Thymus (tissue), 11 donors: ENCODE measurements around the gene EIF4E3. TPM values are rescaled to one million over a fixed set of nuclear protein-coding genes. Genes with fewer than 3 reads are reported as not detected.

ENCODE experiments used
- DNase-seq, 9 donors: peaks; one replicate each; pipeline ENCODE4 v3.0.0-alpha.2; 2013; ENCODE audit warnings: low spot score in 9 of 9, low read depth in 6 of 9, missing footprints in 1 of 9
- H3K27ac ChIP-seq, 2 donors: one replicate each; pipeline ENCODE4 v1.5.1; 2013; ENCODE audit warnings: control low read depth in 1 of 2, low read depth in 1 of 2, low read length in 1 of 2, mild to moderate bottlenecking in 1 of 2, moderate library complexity in 1 of 2
- H3K27me3 ChIP-seq, 2 donors: one replicate each; pipeline ENCODE4 v1.5.1; 2013; ENCODE audit warnings: low read length in 1 of 2; ENCODE audit not compliant: control insufficient read depth in 2 of 2, insufficient read depth in 1 of 2
- H3K36me3 ChIP-seq, 2 donors: one replicate each; pipeline ENCODE4 v1.5.1; 2013; ENCODE audit warnings: low read length in 1 of 2, mild to moderate bottlenecking in 1 of 2, moderate library complexity in 1 of 2; ENCODE audit not compliant: control insufficient read depth in 2 of 2, insufficient read depth in 2 of 2
- H3K4me1 ChIP-seq, 2 donors: one replicate each; pipeline ENCODE4 v1.5.1; 2013; ENCODE audit warnings: low read length in 2 of 2; ENCODE audit not compliant: control insufficient read depth in 2 of 2, insufficient read depth in 2 of 2
- H3K4me3 ChIP-seq, 2 donors: one replicate each; pipeline ENCODE4 v1.5.1; 2013; ENCODE audit warnings: low read length in 2 of 2, control low read depth in 1 of 2, mild to moderate bottlenecking in 1 of 2
- H3K9me3 ChIP-seq, 2 donors: one replicate each; pipeline ENCODE4 v1.5.1; 2013; ENCODE audit warnings: low read length in 1 of 2, mild to moderate bottlenecking in 1 of 2; ENCODE audit not compliant: control insufficient read depth in 2 of 2, insufficient read depth in 1 of 2
- WGBS: extraction: QIAGEN DNeasy Blood & Tissue Kit; methylation state at CpG from one replicate; pipeline ENCODE4 v1.1.7; 2013; 5-methylcytosine and 5-hydroxymethylcytosine counted together
- polyA plus RNA-seq: library from polyadenylated mRNA; stranded (reverse); fragments of 200-250 nt; gene quantifications from one replicate; pipeline ENCODE4 v1.2.3, GENCODE V29; 2013
- total RNA-seq: library from RNA; stranded (reverse); fragments of 120-200 nt; gene quantifications from one replicate; pipeline ENCODE4 v1.2.4, GENCODE V29; 2013
- donor health status: healthy.

The EIF4E3 gene
- total and polyA plus RNA-seq, 2 donors: 1.5 to 13.7 TPM

GRCh38 chr3:71753701-71754609 lies 28.8 kb upstream of the EIF4E3 start, which contains the start of gene GPR27:
GPR27 (plus strand) TSS chr3:71753855; CDS start chr3:71754050, 195 bp downstream.
- Histone ChIP-seq H3K4me1 (peaks cover 5 to 7% of the 10 kb centered on the region in 2 donors), H3K36me3 (no peaks in the 10 kb centered on the region), H3K9me3 (peaks cover 0 to 5% of the 10 kb centered on the region in 2 donors), H3K4me3 (peak within 1 kb of the TSS in 1 of 2 donors; percentile 63), H3K27ac (no peak within 1 kb of the TSS), H3K27me3 (peaks cover 46 to 68% of the 10 kb centered on the region in 2 donors)
- under 1% methylated on average over 131 of the region's 131 CpGs for WGBS
- DNase-seq: peak in 2 of 9 donors; percentile 6 to 18

GRCh38 chr3:71752831-71753700 lies 27.9 kb upstream of the EIF4E3 start:
- Histone ChIP-seq H3K4me1 (peaks cover 5 to 7% of the 10 kb centered on the region in 2 donors), H3K27ac (no peak overlapping the region), H3K27me3 (peaks cover 46 to 66% of the 10 kb centered on the region in 2 donors), H3K36me3 (no peaks in the 10 kb centered on the region), H3K4me3 (peak overlapping the region in 1 of 2 donors; percentile 63), H3K9me3 (peaks cover 0 to 5% of the 10 kb centered on the region in 2 donors)
- WGBS: 13% methylated on average over 68 of the region's 68 CpGs
- no peak for DNase-seq

GRCh38 chr3:71751602-71752001 lies 26.4 kb upstream of the EIF4E3 start:
- no peak for DNase-seq
- Histone ChIP-seq H3K9me3 (no peaks in the 10 kb centered on the region), H3K36me3 (no peaks in the 10 kb centered on the region), H3K27me3 (peaks cover 38 to 56% of the 10 kb centered on the region in 2 donors), H3K4me1 (peaks cover 5 to 7% of the 10 kb centered on the region in 2 donors), H3K4me3 (no peak overlapping the region), H3K27ac (no peak overlapping the region)
- 93% methylated on average over 4 of the region's 4 CpGs for WGBS

GRCh38 chr3:71744738-71745137 lies 19.5 kb upstream of the EIF4E3 start:
- H3K27me3 ChIP-seq: no peaks in the 10 kb centered on the region

GRCh38 chr3:71742621-71743020 lies 17.4 kb upstream of the EIF4E3 start:
- H3K27me3 ChIP-seq: no peaks in the 10 kb centered on the region
- DNase-seq: no peak
- WGBS: 97% methylated on average over 1 of the region's 1 CpG

More at GRCh38 chr3:71744738-71745137, 19.5 kb upstream of the EIF4E3 start:
- 82% methylated on average over 3 of the region's 3 CpGs for WGBS
- Histone ChIP-seq H3K27ac (no peak overlapping the region), H3K36me3 (no peaks in the 10 kb centered on the region), H3K4me1 (no peaks in the 10 kb centered on the region), H3K9me3 (peaks cover 0 to 7% of the 10 kb centered on the region in 2 donors), H3K4me3 (no peak overlapping the region)
- no peak for DNase-seq

GRCh38 chr3:71734881-71735280 lies 9.7 kb upstream of the EIF4E3 start:
- no peak for DNase-seq
- no peaks in the 10 kb centered on the region for H3K36me3 ChIP-seq
- WGBS: 88% methylated on average over 1 of the region's 1 CpG

More at GRCh38 chr3:71742621-71743020, 17.4 kb upstream of the EIF4E3 start:
- Histone ChIP-seq H3K36me3 (no peaks in the 10 kb centered on the region), H3K4me3 (no peak overlapping the region), H3K27ac (no peak overlapping the region), H3K9me3 (peaks cover 0 to 7% of the 10 kb centered on the region in 2 donors), H3K4me1 (no peaks in the 10 kb centered on the region)

GRCh38 chr3:71733319-71733718 lies 8.1 kb upstream of the EIF4E3 start:
- H3K4me1 ChIP-seq: peaks cover 10 to 22% of the 10 kb centered on the region in 2 donors
- 98% methylated on average over 2 of the region's 2 CpGs for WGBS
- H3K36me3 ChIP-seq: no peaks in the 10 kb centered on the region
- no peak for DNase-seq
- no peaks in the 10 kb centered on the region for H3K27me3 ChIP-seq
- no peak overlapping the region for H3K27ac ChIP-seq
- no peaks in the 10 kb centered on the region for H3K9me3 ChIP-seq
- no peak overlapping the region for H3K4me3 ChIP-seq

More at GRCh38 chr3:71734881-71735280, 9.7 kb upstream of the EIF4E3 start:
- Histone ChIP-seq H3K27me3 (no peaks in the 10 kb centered on the region), H3K27ac (no peak overlapping the region), H3K9me3 (no peaks in the 10 kb centered on the region), H3K4me3 (no peak overlapping the region), H3K4me1 (peaks cover 1 to 6% of the 10 kb centered on the region in 2 donors)

GRCh38 chr3:71732637-71733036 lies 7.4 kb upstream of the EIF4E3 start:
- WGBS: 97% methylated on average over 4 of the region's 4 CpGs
- Histone ChIP-seq H3K4me1 (peaks cover 10 to 22% of the 10 kb centered on the region in 2 donors), H3K4me3 (no peak overlapping the region), H3K9me3 (no peaks in the 10 kb centered on the region), H3K27ac (no peak overlapping the region), H3K36me3 (no peaks in the 10 kb centered on the region), H3K27me3 (no peaks in the 10 kb centered on the region)
- DNase-seq: no peak
